GM23248 (cell line): ENCODE measurements around the gene TMEM100. TPM values are rescaled to one million over a fixed set of nuclear protein-coding genes. Genes with fewer than 3 reads are reported as not detected.

Source experiments
- DNase-seq: peaks from one replicate; pipeline ENCODE4 v3.0.0-alpha.2; 2015
- H2AFZ ChIP-seq: fragments of 200-600 bp; sonication (generic); 2 replicates; pipeline ENCODE4 v1.6.1; 2016; ENCODE audit warnings: antibody characterized with exemption
- H3F3A ChIP-seq: fragments of 200-600 bp; sonication (generic); 2 replicates; pipeline ENCODE4 v1.6.1; 2016; ENCODE audit warnings: mild to moderate bottlenecking, antibody characterized with exemption, mixed run types; ENCODE audit not compliant: insufficient read depth
- H3K27ac ChIP-seq: fragments of 200-600 bp; sonication (generic); 2 replicates; pipeline ENCODE4 v1.5.1; 2016; ENCODE audit warnings: mild to moderate bottlenecking
- H3K27me3 ChIP-seq: fragments of 200-600 bp; sonication (generic); replicated peaks from 2 replicates; pipeline ENCODE4 v1.6.1; 2016; ENCODE audit warnings: mild to moderate bottlenecking; ENCODE audit not compliant: insufficient read depth
- H3K36me3 ChIP-seq: fragments of 200-600 bp; sonication (generic); 2 replicates; pipeline ENCODE4 v1.6.1; 2016; ENCODE audit warnings: low read depth, mild to moderate bottlenecking
- H3K4me1 ChIP-seq: fragments of 200-600 bp; sonication (generic); 2 replicates; pipeline ENCODE4 v1.6.1; 2016; ENCODE audit warnings: mild to moderate bottlenecking; ENCODE audit not compliant: insufficient read depth
- H3K4me2 ChIP-seq: fragments of 200-600 bp; sonication (generic); one replicate; pipeline ENCODE4 v1.6.1; 2016; ENCODE audit warnings: mild to moderate bottlenecking; ENCODE audit not compliant: unreplicated experiment
- H3K4me3 ChIP-seq: fragments of 200-600 bp; sonication (generic); 2 replicates; pipeline ENCODE4 v1.5.1; 2016; ENCODE audit warnings: mild to moderate bottlenecking
- H3K79me2 ChIP-seq: fragments of 200-600 bp; sonication (generic); 2 replicates; pipeline ENCODE4 v1.6.1; 2016; ENCODE audit warnings: mild to moderate bottlenecking; ENCODE audit not compliant: insufficient read depth
- H3K9ac ChIP-seq: fragments of 200-600 bp; sonication (generic); 2 replicates; pipeline ENCODE4 v1.6.1; 2016; ENCODE audit warnings: mild to moderate bottlenecking
- H3K9me2 ChIP-seq: fragments of 200-600 bp; sonication (generic); 2 replicates; pipeline ENCODE4 v1.6.1; 2016; ENCODE audit warnings: mixed run types, mild to moderate bottlenecking, moderate library complexity; ENCODE audit not compliant: insufficient read depth
- H3K9me3 ChIP-seq: fragments of 200-600 bp; sonication (generic); one replicate; pipeline ENCODE4 v1.6.1; 2017; ENCODE audit warnings: low read depth
- H4K20me1 ChIP-seq: fragments of 200-600 bp; sonication (generic); 2 replicates; pipeline ENCODE4 v1.6.0; 2016; ENCODE audit not compliant: insufficient read depth
- EZH2 ChIP-seq: fragments of 200-600 bp; sonication (generic); IDR thresholded peaks from 2 replicates; pipeline ENCODE4 v1.6.1; 2018; ENCODE audit warnings: antibody characterized with exemption, mild to moderate bottlenecking; ENCODE audit not compliant: insufficient read depth, poor library complexity, severe bottlenecking
- EZH2phosphoT487 ChIP-seq: fragments of 200-600 bp; sonication (generic); IDR thresholded peaks from 2 replicates; pipeline ENCODE4 v1.6.1; 2018; ENCODE audit warnings: antibody characterized with exemption, moderate library complexity, mild to moderate bottlenecking, low read depth; ENCODE audit not compliant: insufficient read depth
- WGBS, 2 experiments: methylation state at CpG; one replicate each; pipeline ENCODE4 v1.1.6; 2015 to 2017; ENCODE audit warnings: low lambda C conversion rate in 2 of 2, low coverage in 1 of 2; ENCODE audit errors: missing lambda C conversion rate in 2 of 2; 5-methylcytosine and 5-hydroxymethylcytosine counted together
- in situ Hi-C: fragments of 300-500 bp; cut with MboI; formaldehyde crosslinking; loops from 2 replicates; pipeline ENCODE4 v1.15.0; 2020
- polyA plus RNA-seq: library from polyadenylated mRNA; unstranded; fragments of >200 nt; fragmentation: Nextera tagmentation; extraction: Ambion mirVana; gene quantifications from 2 replicates; pipeline ENCODE4 v1.2.1, GENCODE V29; 2016
- total RNA-seq: library from RNA; depleted of rRNA; stranded (reverse); fragments of >200 nt; shearing (Covaris generic); gene quantifications from 2 replicates; pipeline ENCODE4 v1.2.3, GENCODE V29; 2014

TMEM100 gene
- total and polyA plus RNA-seq, 2 experiments from 2014 or later = 0.18 TPM; not detected in 1

DNA sequence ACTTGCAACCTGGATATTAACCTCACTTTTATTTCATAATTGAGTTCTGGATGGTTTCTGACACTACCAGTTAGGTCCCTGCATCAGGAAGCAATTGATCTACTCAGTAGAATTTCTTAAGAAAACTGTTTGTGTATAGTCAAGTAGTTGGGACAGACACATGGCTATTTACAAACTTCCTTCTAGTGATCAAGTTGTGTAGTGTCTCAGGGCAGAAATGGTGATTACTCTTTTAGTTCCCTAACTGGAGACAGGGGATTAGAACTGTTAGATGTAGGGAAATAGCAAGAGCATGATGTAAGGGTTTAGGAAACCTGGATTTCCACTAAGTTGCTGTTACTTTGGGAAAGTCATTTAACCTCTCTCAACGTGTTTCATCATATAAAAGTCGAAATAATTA, 30.4 kb downstream of the TMEM100 start:
- Histone ChIP-seq H2AFZ (no peak overlapping the region), H3K27ac (no peak overlapping the region), H3K27me3 (no peaks in the 10 kb centered on the region), H4K20me1 (no peaks in the 10 kb centered on the region), H3K36me3 (no peaks in the 10 kb centered on the region), H3K9me3 (no peaks in the 10 kb centered on the region), H3K4me3 (no peak overlapping the region), H3K79me2 (no peaks in the 10 kb centered on the region), H3K9me2 (no peaks in the 10 kb centered on the region), H3F3A (no peaks in the 10 kb centered on the region), H3K9ac (no peak overlapping the region), H3K4me2 (no peak overlapping the region), H3K4me1 (no peaks in the 10 kb centered on the region)
- DNase-seq = no peak
- in situ Hi-C loops = no loop called here
- TF ChIP-seq EZH2 (no peak), EZH2phosphoT487 (no peak)
- 70 to 74% methylated on average over 2 of the region's 2 CpGs for WGBS, 2 experiments

- H3K9me3 ChIP-seq = no peaks in the 10 kb centered on the region
- in situ Hi-C loops = no loop called here
- H3K4me1 ChIP-seq = no peaks in the 10 kb centered on the region
- no peaks in the 10 kb centered on the region for H3K36me3 ChIP-seq
- H3K27ac ChIP-seq = no peak overlapping the region
- H3K9ac ChIP-seq = no peak overlapping the region
- H3K4me3 ChIP-seq = no peak overlapping the region
- TF ChIP-seq EZH2phosphoT487 (no peak), EZH2 (no peak)
- no peak for DNase-seq
- H3F3A ChIP-seq = no peaks in the 10 kb centered on the region
- no peaks in the 10 kb centered on the region for H3K9me2 ChIP-seq
- H2AFZ ChIP-seq = no peak overlapping the region
- H3K79me2 ChIP-seq = no peaks in the 10 kb centered on the region
- H3K27me3 ChIP-seq = no peaks in the 10 kb centered on the region
- H4K20me1 ChIP-seq = no peaks in the 10 kb centered on the region
- no peak overlapping the region for H3K4me2 ChIP-seq
Observed at GRCh38 chr17:55691666-55692065, 31.0 kb downstream of the TMEM100 start.

DNA sequence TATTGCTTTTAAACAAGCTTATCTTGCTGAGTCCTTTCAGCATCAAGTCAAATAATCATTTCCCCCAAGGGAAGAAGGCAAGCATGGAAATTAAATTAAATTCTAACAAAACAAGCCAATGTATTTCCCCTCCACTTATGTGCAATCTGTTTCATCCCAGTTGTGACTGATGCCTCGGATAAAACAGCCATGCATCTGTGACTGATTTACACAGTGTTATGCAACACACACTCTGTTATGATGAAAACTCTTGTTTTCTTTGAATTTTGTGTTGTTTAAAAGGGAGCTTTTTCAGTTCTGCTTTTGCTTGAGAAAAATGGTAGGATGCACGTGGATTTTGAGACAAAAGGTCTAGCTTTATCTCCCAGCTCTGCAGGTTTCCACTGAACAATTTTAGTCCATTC, 32.6 kb downstream of the TMEM100 start:
- Histone ChIP-seq H3F3A (no peaks in the 10 kb centered on the region), H2AFZ (no peak overlapping the region), H3K27ac (no peak overlapping the region), H3K9me3 (no peaks in the 10 kb centered on the region), H3K4me3 (no peak overlapping the region), H3K9me2 (no peaks in the 10 kb centered on the region), H3K79me2 (no peaks in the 10 kb centered on the region), H3K27me3 (no peaks in the 10 kb centered on the region), H3K36me3 (no peaks in the 10 kb centered on the region), H3K4me1 (no peaks in the 10 kb centered on the region), H4K20me1 (no peaks in the 10 kb centered on the region), H3K9ac (no peak overlapping the region), H3K4me2 (no peak overlapping the region)
- in situ Hi-C loops = no loop called here
- peak; percentile 50 for DNase-seq
- 6 to 8% methylated on average over 2 of the region's 2 CpGs for WGBS, 2 experiments
- TF ChIP-seq EZH2 (no peak), EZH2phosphoT487 (no peak)

GRCh38 chr17:55689672-55690071, 33.0 kb downstream of the TMEM100 start:
- H4K20me1 ChIP-seq = no peaks in the 10 kb centered on the region
- H3K9ac ChIP-seq = no peak overlapping the region
- H3K27me3 ChIP-seq = no peaks in the 10 kb centered on the region
- no peaks in the 10 kb centered on the region for H3K79me2 ChIP-seq
- no peaks in the 10 kb centered on the region for H3K9me3 ChIP-seq
- H3K27ac ChIP-seq = no peak overlapping the region
- no peaks in the 10 kb centered on the region for H3K4me1 ChIP-seq
- no peaks in the 10 kb centered on the region for H3K36me3 ChIP-seq
- H2AFZ ChIP-seq = no peak overlapping the region
- H3K9me2 ChIP-seq = no peaks in the 10 kb centered on the region
- in situ Hi-C loops = no loop called here
- H3F3A ChIP-seq = no peaks in the 10 kb centered on the region
- DNase-seq = no peak
- H3K4me3 ChIP-seq = no peak overlapping the region
- TF ChIP-seq EZH2phosphoT487 (no peak), EZH2 (no peak)
- WGBS, 2 experiments = 46 to 48% methylated on average over 4 of the region's 4 CpGs
- H3K4me2 ChIP-seq = no peak overlapping the region

GRCh38 chr17:55688057-55688456, 34.6 kb downstream of the TMEM100 start:
- in situ Hi-C loops = no loop called here
- Histone ChIP-seq H3K9ac (no peak overlapping the region), H3K4me1 (no peaks in the 10 kb centered on the region), H3K27me3 (no peaks in the 10 kb centered on the region), H3K27ac (no peak overlapping the region), H3F3A (no peaks in the 10 kb centered on the region), H3K9me3 (no peaks in the 10 kb centered on the region), H3K4me2 (no peak overlapping the region), H3K36me3 (no peaks in the 10 kb centered on the region), H3K9me2 (no peaks in the 10 kb centered on the region), H2AFZ (no peak overlapping the region), H3K79me2 (no peaks in the 10 kb centered on the region), H4K20me1 (no peaks in the 10 kb centered on the region), H3K4me3 (no peak overlapping the region)
- no peak for TF ChIP-seq EZH2
- no peak for DNase-seq
- 61 to 62% methylated on average over 3 of the region's 3 CpGs for WGBS, 2 experiments
